Stimulated activated naive CD8-positive, alpha-beta T cell treated with anti-CD3 and anti-CD28 coated beads, Interleukin-15, Interleukin-2, amounts not matched to agents 100 U/mL and 50 U/mL, for 24 hours (primary cell): Measurements from ENCODE around the gene MYH15.
"Not testable (repeated sequence)": the region's sequence is repeated elsewhere in the genome, so short reads cannot be mapped to it uniquely, and the experiment has no call there.

Experiments used
- ATAC-seq: fragments of 150-1000 bp; cut with Tn5 transposase; one replicate; pipeline ENCODE4 v1.10.0; 2021
- DNase-seq: peaks from one replicate; pipeline ENCODE4 v3.0.0; 2021

Gene MYH15

DNA sequence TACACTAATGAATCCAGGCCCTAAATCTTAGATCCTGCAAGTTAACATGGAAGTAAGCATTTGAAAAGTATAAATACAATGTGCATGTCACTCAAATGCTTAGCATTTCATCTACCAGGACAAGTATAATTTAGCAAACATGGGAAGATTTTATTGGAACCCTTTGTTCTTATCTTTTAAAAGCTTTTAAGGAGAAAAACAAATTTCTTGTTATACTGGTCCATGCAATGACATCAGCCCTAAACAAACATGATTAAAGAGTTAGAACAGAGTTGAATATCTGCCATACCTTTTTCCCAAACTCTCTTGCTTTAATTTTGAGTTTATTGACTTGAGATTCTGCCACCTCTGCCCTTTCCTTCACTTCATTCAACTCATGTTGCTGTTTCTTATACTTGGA lies 127.1 kb downstream of the MYH15 start:
- DNase-seq = no peak
- no peak for ATAC-seq

DNA sequence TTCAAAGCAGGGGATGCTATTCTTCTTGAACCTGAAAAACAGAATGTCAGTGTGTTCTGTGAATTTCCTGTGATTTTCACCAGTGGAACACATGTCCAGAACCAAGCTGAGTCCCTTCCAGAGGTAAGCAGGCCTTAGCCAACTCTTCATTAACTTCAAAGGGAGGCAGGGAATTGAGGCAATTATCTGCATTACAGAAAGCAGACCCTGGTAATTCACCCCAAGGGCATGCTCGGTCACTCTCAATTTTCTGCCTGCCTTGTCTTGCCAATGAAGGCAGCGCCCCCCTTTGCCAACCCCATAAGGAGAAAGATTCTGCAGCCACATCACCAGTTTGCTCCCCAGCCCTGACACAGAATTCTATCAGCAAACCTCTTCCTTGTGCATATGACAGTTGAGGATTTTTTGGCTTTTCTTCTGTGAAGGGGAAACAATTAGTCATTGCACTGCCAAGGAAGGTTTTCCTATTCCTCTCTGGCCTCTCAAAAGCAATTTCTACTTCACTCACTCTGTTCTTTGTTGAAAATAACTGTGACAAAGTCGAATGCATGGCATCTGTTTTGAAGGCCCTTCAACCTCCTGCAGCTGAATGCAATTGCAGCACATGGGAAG lies 128.8 kb downstream of the MYH15 start:
- ATAC-seq (no peak), DNase-seq (no peak)

DNA sequence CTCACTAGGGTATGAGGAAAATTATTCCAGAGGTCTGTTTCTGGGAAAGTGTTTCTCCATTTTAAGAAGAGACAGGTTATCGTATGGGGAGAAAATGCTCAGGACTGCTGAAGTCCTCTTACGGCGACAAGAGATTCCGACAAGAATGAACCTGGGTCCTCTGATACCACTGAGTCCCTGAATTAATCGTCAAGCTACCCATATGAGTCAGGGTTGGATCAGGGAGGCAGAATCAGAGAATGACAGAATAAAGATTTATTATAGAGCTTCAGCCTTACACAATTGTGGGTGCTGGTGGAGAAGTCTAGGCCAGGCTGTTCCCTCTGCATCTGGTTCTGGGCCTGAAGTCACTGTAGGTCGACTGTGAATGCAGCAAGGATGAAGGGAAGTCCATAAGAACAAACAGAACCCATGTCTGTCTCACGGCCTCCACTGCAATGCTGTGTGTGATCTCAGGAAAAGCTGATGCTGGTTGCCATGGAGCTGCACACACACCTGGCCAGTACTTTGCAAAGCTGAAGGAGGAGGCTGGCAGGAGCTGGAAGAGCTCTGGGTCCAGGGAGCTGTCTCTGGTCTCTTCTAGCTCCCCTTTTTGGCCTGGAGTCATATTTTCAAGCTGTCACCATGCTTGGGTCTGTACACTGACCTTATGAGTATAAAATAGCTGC lies 130.1 kb downstream of the MYH15 start:
- DNase-seq = no peak
- no peak for ATAC-seq

DNA sequence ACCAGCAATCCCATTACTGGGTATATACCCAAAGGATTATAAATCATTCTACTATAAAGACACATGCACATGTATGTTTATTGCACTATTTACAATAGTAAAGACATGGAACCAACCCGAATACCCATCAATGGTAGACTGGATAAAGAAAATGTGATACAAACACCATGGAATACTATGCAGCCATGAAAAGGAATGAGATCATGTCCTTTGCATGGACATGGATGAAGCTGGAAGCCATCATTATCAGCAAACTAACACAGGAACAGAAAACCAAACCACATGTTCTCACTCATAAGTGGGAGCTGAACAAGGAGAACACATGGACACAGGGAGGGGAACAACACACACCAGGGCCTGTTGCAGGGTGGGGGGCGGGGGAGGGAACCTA lies 131.4 kb downstream of the MYH15 start:
- not testable (repeated sequence) for ATAC-seq, DNase-seq

DNA sequence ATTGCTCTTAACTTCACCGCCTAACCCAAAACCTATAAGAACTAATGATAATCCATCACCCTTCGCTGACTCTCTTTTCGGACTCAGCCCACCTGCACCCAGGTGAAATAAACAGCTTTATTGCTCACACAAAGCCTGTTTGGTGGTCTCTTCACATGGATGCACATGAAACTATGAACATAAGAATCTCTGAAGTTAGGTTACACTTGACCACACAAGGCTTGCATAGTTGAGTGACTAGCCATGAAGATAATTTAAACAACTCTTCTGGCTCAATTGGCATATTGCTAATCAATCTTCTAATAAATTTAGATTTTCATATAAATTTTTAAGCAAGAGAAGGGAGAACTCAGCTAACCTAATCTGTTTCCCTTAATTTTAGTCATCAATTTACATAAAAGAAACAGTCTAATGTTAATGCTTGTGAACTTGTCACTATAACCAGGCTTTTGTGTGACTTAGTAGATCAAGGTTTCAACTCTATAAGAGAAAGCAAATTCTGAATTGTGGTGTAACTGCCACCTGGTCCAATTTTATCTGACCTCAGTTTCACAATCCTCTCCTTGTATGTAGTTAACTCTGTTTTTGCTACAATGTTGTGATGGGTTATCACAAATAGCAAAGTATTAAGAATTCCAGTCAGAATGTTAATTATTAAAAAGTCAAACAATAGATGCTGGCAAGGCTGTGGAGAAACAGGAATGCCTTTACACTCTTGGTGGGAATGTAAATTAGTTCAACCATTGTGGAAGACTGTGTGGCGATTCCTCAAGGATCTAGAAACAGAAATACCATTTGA lies 132.0 kb downstream of the MYH15 start:
- no peak for ATAC-seq

DNA sequence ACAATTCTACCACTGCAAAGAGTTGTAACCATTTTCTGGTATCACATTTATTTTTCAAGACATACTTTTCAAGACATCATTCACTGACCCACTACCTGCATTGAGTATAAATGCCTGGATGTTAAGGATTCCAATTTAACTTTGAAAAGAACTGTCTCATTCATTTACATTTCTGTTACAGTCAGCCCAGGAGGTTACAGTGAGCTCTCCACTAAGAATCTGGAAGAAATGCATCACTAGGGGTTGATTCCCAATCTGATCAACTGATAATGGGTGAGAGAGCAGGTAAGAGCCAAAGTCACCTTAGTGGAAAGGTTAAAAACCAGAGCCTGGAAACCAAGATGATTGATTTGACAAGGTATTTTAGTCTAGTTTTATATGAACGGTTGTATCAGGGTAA lies 133.0 kb downstream of the MYH15 start:
- DNase-seq (no peak), ATAC-seq (no peak)

More for the DNA sequence above, 132.0 kb downstream of the MYH15 start:
- DNase-seq = no peak

DNA sequence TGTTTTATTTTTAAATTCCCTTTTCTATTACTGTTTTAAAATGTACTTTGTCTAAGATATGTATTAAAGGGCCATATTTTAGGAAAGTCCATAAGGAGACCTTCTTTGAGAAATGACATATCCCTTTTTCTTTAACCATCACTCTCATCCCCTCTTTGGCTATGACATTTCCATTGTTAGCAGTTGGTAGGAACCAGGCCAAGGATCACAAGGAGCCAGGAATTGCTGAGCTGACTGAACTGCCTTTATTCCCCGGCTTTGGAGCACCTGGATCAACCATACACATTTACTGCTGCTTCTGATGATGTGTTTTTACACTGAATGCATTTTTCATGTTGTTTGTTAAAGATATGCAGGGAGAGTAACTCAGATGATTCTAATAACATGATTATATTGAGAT lies 134.4 kb downstream of the MYH15 start:
- no peak for ATAC-seq

DNA sequence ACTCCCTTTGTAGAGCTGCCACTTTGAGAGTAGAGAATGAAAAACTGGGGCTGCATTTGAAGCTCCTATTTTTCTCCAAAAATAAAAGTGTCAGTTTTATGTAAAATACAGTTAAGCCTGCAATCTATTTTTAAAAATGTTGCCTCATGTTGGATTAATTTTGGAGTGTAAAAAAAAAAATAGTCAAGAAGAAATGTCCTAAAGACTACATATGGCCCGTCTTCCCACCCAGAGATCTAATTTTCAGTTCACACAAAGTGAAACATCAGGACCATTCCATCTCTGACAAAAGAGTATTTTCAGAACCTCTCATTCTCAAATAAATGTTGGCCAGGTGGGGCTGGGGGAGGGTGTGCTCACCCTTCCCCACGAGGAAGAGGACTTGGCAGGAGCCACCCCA lies 151.4 kb downstream of the MYH15 start:
- DNase-seq (no peak), ATAC-seq (no peak)

More for the DNA sequence above, 134.4 kb downstream of the MYH15 start:
- DNase-seq = no peak

DNA sequence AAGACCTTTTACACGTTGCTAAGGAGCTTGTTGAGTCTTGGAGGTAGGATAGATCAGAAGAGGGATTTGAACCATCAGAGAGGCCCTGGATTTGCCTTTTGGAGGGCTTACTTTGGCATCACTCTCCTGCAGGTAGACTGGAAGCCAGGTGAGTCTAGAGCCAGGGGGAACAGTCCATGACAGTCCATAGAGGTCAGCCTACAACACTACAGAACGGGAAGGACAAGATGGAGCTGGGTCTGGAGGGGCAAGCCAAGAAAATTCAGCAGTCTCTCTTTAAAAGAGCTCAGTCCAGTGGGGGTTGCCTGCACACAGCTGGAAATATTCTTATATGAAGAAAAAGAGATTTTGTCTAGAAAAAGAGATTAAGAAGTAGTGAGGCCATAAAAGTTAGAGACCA lies 153.4 kb downstream of the MYH15 start:
- DNase-seq = no peak
- ATAC-seq = no peak

DNA sequence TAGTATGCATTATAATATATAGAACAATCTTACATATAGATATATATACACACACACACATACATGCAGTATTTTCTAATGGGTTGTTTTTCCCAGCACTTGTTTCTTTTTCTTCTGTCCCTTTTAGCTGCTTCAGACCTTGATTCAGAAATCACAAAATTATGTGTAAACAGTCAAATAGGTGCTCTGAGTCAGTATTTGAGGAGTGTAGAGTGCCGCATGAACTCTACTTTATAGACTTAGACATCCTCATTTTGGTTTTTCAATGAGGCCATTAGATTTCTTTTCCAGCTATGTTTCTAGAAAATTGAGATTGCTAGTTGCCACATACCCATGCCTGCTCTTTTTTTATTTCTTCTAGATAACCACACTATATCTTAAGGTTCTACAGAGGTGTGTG lies 155.8 kb downstream of the MYH15 start:
- DNase-seq = no peak
- ATAC-seq = no peak

DNA sequence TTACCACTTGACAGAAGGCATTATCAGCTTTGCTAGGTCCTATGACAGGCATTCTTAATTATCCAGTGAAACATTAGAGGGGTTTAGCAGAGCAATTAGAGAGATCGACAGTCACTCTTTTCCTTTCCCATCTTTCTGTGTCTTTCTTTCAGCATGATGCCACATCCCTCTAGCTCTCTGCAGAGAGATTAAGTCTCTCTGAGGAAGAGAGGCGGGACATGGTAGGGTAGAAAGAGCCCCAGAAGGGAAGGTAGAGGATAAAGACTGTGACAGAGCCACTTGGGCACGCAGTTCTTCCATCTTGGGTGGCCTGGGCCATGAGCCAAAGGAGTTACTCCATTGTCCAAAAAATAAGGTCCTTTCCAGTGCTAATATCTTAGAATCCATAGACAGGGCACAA lies 158.2 kb downstream of the MYH15 start:
- ATAC-seq (no peak), DNase-seq (no peak)

DNA sequence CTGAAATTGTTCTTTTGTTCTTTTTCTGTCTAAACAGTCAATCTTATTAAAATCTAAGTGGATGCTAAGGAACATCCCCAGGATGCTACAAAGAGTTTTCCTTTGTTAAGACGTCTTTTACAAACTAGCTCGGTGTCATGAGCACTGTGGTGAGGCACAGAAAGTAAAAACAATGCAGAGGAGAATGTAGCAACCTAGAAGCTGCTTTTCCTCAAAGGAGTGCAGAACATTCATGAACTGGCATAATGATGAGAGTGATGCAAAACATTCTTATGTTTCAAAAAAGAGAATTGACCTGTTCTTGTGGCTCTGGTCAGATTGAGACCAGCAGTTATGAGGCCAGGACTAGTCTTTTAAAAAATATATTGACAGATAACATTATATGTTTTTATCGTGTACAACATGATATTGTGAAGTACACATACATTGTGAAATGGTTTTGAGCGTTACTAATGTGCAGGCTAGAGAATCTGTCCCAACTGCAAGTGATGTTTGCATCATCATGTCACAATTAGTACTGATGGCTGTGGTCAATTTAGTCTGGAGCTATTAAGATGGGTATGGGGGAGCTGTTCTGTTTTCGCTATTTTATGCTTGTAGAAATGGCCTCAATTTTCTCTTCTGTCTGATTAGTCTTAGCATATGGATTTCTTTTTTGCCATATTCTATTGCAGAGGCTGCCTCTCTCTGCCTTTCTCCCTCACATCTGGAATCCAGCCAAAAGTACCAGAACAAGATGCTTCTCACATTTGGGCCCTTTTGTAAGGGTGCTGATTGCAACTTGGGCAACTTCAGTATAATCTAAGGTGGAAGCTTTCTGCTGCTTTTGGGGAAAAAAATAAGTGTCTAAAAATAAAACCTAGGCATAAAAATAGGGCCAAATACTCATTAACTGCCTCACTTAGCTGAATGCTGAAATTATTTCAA lies 163.8 kb downstream of the MYH15 start:
- ATAC-seq = no peak
- DNase-seq = no peak

DNA sequence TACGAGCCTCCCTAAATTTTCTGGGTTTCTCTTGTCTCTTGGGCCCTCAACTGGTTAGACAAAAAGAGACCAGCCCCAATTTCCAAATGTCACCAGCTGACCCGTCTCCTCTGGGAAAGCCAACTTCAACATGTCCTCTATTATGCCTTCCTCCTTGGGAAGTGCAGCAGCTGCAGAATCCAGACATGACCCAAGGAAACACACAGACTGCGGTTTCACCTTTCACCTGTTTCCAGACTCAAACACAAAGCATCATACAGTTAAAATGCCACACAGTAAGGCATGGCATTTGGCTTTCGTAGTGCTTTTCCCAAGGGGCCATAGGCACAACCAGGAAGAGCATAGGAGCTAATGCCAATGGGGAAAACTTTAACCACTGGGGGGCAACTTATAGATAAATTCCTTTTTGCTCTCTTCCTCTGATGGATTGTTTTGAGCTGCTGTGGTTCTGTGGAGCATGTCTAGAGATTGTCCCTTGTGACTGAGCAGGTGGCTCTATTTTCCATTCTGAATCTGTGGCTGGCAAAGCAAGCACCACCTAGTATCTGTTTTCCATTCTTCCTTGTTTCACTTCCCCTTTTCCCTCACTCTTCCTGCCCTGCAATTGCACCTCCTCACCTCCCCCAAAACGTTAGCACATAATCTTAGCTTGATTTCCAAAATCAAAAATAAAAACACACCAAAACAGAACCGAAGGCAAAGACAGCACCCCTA lies 164.7 kb downstream of the MYH15 start:
- no peak for DNase-seq
- ATAC-seq = no peak

DNA sequence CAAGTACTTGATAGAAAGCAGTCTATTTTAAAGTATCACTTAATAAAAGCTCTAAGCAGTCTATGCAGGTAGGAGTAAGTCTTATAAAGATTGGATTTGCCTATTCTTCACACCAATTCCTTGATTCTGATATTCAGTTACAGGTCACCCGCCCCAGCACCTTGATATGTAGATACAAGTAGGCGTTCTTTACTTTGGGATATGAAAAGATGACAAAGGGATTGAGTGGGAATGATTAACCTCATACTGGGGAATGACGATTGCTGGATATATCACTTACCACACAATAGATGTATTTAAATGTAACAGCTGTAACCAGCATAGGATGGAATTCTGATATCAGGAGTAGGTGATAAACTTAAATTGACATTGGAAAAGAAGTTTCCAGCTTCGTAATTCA lies 166.9 kb downstream of the MYH15 start:
- DNase-seq (no peak), ATAC-seq (no peak)

DNA sequence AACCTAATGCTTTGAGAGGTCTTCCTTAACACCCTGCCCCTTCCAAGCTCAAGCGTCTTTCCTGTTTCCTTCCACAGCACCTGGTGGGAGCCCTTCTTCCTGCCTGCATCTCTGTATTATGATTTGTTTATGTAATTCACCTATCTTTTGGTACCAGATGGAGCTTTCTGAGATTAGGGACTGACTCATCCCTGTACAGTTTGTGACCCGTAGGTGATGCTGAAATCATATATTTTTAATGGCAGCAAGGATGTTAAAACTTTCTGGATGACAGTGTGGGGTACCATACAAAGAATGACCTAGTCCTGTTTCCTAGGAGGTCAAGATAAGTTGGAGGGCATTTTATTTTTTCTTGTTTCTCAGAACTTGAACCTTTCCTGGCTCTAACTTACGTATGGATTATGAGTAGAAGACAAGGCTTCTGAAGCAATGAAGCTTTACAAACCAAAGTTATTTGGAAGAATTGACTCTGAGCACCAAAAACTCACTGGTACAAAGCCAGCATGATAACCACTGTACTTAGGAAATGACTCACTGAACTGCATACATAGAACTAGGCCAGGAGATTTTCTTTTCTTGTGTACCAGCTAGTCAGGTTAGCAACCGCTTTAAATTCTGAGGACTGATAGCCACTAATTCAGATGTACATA lies 167.4 kb downstream of the MYH15 start:
- no peak for DNase-seq
- ATAC-seq = peak; percentile 86

DNA sequence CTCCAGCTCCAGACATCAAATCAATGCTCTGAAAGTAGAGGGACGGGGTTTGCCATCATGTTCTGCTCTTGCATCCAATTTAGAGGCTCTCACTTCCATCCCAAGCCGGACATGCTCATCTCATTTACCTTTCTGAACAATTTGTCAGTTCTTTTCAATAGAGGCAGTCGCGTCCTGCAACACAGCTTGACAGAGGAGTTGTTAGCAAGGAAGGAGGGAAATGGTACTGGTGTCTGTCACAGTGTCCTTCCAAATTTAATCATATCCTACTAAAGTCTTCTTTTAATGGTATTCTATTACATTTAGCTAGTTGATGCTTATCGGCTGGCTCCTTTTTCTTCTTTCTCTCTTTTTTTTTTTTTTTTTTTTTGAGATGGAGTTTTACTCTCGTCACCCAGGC lies 168.5 kb downstream of the MYH15 start:
- ATAC-seq (no peak), DNase-seq (no peak)

DNA sequence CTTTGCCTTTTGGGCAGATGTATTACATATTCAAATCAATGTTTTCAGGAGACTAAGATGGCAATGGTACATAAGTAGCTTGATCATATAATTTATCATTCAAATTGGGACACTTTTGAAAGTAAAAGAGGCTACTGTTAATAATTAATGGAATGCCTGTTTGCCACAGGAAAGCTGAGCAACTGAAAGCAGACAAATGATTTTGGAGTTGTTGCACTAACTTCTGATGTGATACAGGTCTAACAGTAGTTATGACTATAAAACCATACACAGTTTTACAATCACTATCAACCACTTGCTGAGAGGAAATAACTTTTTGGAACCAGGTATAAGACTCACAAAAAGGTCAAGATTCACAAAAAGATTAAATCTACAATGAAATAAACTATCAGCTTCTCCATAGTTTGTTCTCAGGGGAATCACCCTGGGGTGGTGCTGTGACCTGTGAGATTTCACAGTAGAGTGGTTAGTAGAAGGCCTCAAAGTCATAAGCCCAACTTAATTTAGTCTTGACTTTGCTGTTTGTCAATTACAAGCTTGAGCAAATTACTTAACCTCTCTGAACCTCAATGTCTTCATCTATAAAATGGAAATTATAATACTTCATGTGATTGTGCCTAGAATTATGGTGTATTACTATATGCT lies 171.4 kb downstream of the MYH15 start:
- DNase-seq (no peak), ATAC-seq (no peak)

DNA sequence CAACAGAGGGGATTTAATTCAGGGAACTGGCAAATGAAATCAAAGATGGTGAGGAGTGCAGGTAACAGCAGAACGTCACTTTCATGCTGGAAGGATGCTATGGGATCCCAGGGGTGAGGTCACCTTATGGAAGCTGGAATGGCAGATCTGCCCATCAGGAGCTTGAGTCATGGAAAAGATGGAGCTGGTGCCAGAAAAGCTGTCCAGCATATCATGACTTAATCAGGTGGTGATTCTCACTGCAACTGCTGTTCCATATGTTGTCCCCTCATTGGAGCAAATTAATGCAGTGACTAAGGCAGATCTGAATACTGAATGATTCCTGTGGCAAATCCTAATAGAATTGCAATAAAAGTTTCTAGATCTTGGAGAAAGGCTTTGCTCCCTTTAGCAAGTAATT lies 175.7 kb downstream of the MYH15 start:
- ATAC-seq = no peak
- DNase-seq = no peak

DNA sequence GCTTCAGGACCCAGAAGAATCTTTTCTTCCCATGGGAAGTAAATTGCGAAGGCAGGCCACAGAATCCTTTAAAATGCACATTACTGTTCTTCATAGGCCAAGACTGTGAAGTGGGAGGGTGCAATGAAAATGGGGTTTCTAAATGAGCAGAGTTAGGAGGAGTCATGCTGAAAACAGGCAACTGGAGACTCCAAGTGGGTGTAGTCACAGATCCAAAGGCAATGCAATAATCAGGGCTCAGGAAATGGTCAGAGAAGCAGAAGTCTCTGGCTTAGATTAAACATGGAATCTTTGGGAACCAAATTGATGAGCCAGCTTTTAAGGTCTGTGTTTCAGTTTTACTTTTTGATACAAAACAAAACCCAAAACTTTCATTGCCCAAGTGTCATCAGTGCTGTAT lies 176.4 kb downstream of the MYH15 start:
- no peak for ATAC-seq
- DNase-seq = no peak

DNA sequence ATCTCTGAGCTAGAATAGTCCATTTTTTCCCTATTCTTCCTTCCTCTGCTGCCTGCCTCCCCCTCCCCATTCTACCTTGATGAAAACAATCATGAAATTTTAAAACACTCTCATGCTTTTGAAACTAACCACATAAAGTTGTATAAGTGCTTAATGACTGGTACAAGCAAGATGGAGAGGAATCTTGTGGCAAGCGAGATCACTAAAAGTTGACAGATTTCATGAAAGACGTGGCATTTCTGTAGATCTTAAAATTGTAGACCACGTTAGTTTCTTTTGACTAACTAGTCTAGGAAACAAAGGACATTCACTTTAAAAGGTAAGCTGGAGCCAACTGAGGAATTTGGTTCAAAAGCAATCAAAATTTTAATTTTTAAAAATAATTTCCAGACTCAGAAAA lies 178.6 kb downstream of the MYH15 start:
- DNase-seq (no peak), ATAC-seq (no peak)
